CD4-positive, alpha-beta memory T cell (primary cell): ENCODE data around the gene FLT3LG. TPM values are rescaled to one million over a fixed set of nuclear protein-coding genes. Genes with fewer than 3 reads are reported as not detected.

Experiments used
- CTCF ChIA-PET: fragments of 350-600 bp; sonication (Branson Sonifier 250); formaldehyde crosslinking; loops from one replicate; lab custom pipeline; 2021; ENCODE audit warnings: inconsistent platforms; ENCODE audit not compliant: partially characterized antibody; lab: Charles Lee
- POLR2A ChIA-PET: fragments of 350-600 bp; sonication (Branson Sonifier 250); formaldehyde crosslinking; loops from one replicate; lab custom pipeline; 2021; ENCODE audit not compliant: partially characterized antibody; lab: Charles Lee
- DNase-seq, 5 donors: peaks; one replicate each; pipeline versions ENCODE4 v3.0.0 to v3.0.0-alpha.2; 2020 to 2022; ENCODE audit warnings: mixed read lengths in 1 of 5
- H3K27ac ChIP-seq: one replicate; pipeline ENCODE4 v1.7.0; 2013; ENCODE audit warnings: low read depth, low read length
- H3K27me3 ChIP-seq: 2 replicates; pipeline ENCODE4 v1.7.0; 2013; ENCODE audit warnings: mild to moderate bottlenecking, low read length, moderate library complexity; ENCODE audit not compliant: insufficient read depth
- H3K36me3 ChIP-seq: 2 replicates; pipeline ENCODE4 v1.7.0; 2013; ENCODE audit warnings: mild to moderate bottlenecking, low read length, moderate library complexity; ENCODE audit not compliant: insufficient read depth
- H3K4me1 ChIP-seq: 2 replicates; pipeline ENCODE4 v1.7.0; 2013; ENCODE audit warnings: mild to moderate bottlenecking, low read length, moderate library complexity; ENCODE audit not compliant: insufficient read depth
- H3K4me3 ChIP-seq, 2 donors: one replicate each; pipeline ENCODE4 v1.7.0; 2013; ENCODE audit warnings: low read length in 2 of 2, mild to moderate bottlenecking in 1 of 2
- H3K9me3 ChIP-seq, 2 donors: one replicate each; pipeline ENCODE4 v1.7.0; 2013; ENCODE audit warnings: low read length in 2 of 2, control low read depth in 1 of 2; ENCODE audit not compliant: control insufficient read depth in 1 of 2
- H3K27ac Mint-ChIP-seq, 7 donors: one replicate each; pipeline ENCODE4 v1.8.0; 2020 to 2021; ENCODE audit warnings: mixed read lengths in 7 of 7, mild to moderate bottlenecking in 6 of 7, inconsistent platforms in 3 of 7, moderate library complexity in 3 of 7
- H3K27me3 Mint-ChIP-seq, 2 donors: one replicate each; pipeline ENCODE4 v1.8.0; 2020 to 2021; ENCODE audit warnings: mixed read lengths in 2 of 2
- H3K36me3 Mint-ChIP-seq, 2 donors: one replicate each; pipeline ENCODE4 v1.8.0; 2020 to 2021; ENCODE audit warnings: mixed read lengths in 2 of 2, inconsistent platforms in 1 of 2, mild to moderate bottlenecking in 1 of 2
- H3K4me1 Mint-ChIP-seq, 4 donors: one replicate each; pipeline ENCODE4 v1.8.0; 2020 to 2021; ENCODE audit warnings: mixed read lengths in 4 of 4, mild to moderate bottlenecking in 1 of 4
- H3K4me3 Mint-ChIP-seq, 8 donors: one replicate each; pipeline ENCODE4 v1.8.0; 2020 to 2021; ENCODE audit warnings: mixed read lengths in 8 of 8, mild to moderate bottlenecking in 7 of 8, moderate library complexity in 6 of 8, inconsistent platforms in 3 of 8
- H3K9me3 Mint-ChIP-seq, 8 donors: one replicate each; pipeline ENCODE4 v1.8.0; 2020 to 2021; ENCODE audit warnings: mixed read lengths in 8 of 8, mild to moderate bottlenecking in 5 of 8, inconsistent platforms in 3 of 8, moderate library complexity in 1 of 8
- intact Hi-C: fragments of 100-400 bp; cut with micrococcal nuclease; formaldehyde crosslinking; loops from one replicate; pipeline ENCODE4 v1.15.1; 2023
- polyA plus RNA-seq, 2 donors: library from polyadenylated mRNA; unstranded; fragments of 300-500 nt; fragmentation: Illumina TruSeq; gene quantifications; one replicate each; pipeline ENCODE4 v1.2.3, GENCODE V29; 2021
- total RNA-seq, 2 experiments: library from RNA; stranded (reverse); gene quantifications; one replicate each; pipeline ENCODE4 v1.2.3, GENCODE V29; 2021

FLT3LG gene
- total and polyA plus RNA-seq, 4 experiments from 2014 or later: 114 to 252 (median 130) TPM

- H3K36me3 ChIP-seq: no peaks in the 10 kb centered on the region
- ChIA-PET POLR2A (interaction anchor here (0.6 to 2.2 kb wide), 9 partner anchors 10 to 67 kb away, joined by 3 to 8 read pairs (median 6); partner anchors contain the start of genes RCN3 and RPL13A), CTCF (interaction anchor here (1.1 to 3.3 kb wide), 5 partner anchors 8 to 62 kb away, joined by 3 to 26 read pairs (median 12); partner anchors contain the start of gene RCN3)
- Mint-ChIP-seq H3K27me3 (no peaks in the 10 kb centered on the region), H3K4me3 (peak overlapping the region; percentile 82 to 94 (median 88)), H3K36me3 (no peaks in the 10 kb centered on the region), H3K4me1 (peaks cover 14 to 42% (median 25%) of the 10 kb centered on the region in 4 donors), H3K27ac (peak overlapping the region in 6 of 7 donors; percentile 21 to 97 (median 88)), H3K9me3 (no peaks in the 10 kb centered on the region)
- H3K4me1 ChIP-seq: peaks cover 32% of the 10 kb centered on the region
- H3K4me3 ChIP-seq: peak overlapping the region; percentile 6 to 51
- H3K27ac ChIP-seq: peak overlapping the region; percentile 55
- H3K9me3 ChIP-seq: no peaks in the 10 kb centered on the region
- intact Hi-C loops: no loop called here
- no peaks in the 10 kb centered on the region for H3K27me3 ChIP-seq
- no peak for DNase-seq
Observed at GRCh38 chr19:49512970-49513745, 39.1 kb downstream of the FLT3LG start.

GRCh38 chr19:49513746-49514118, 39.7 kb downstream of the FLT3LG start:
- H3K4me3 Mint-ChIP-seq: peak overlapping the region; percentile 82 to 94 (median 88)
- no peaks in the 10 kb centered on the region for H3K36me3 Mint-ChIP-seq
- H3K27ac ChIP-seq: peak overlapping the region; percentile 55
- H3K9me3 Mint-ChIP-seq: no peaks in the 10 kb centered on the region
- peak overlapping the region; percentile 6 to 51 for H3K4me3 ChIP-seq
- H3K27me3 ChIP-seq: no peaks in the 10 kb centered on the region
- peaks cover 32% of the 10 kb centered on the region for H3K4me1 ChIP-seq
- POLR2A ChIA-PET: interaction anchor here (0.7 to 2.2 kb wide), 8 partner anchors 10 to 66 kb away, joined by 3 to 8 read pairs (median 6); partner anchors contain the start of gene RCN3
- H3K9me3 ChIP-seq: no peaks in the 10 kb centered on the region
- no peaks in the 10 kb centered on the region for H3K36me3 ChIP-seq
- CTCF ChIA-PET: interaction anchor here (0.8 to 3.3 kb wide), 7 partner anchors 9 to 160 kb away, joined by 3 to 26 read pairs (median 5); partner anchors contain the start of gene RCN3
- H3K4me1 Mint-ChIP-seq: peaks cover 14 to 41% (median 25%) of the 10 kb centered on the region in 4 donors
- H3K27ac Mint-ChIP-seq: peak overlapping the region in 6 of 7 donors; percentile 21 to 97 (median 88)
- H3K27me3 Mint-ChIP-seq: no peaks in the 10 kb centered on the region
- intact Hi-C loops: no loop called here
- no peak for DNase-seq

DNA sequence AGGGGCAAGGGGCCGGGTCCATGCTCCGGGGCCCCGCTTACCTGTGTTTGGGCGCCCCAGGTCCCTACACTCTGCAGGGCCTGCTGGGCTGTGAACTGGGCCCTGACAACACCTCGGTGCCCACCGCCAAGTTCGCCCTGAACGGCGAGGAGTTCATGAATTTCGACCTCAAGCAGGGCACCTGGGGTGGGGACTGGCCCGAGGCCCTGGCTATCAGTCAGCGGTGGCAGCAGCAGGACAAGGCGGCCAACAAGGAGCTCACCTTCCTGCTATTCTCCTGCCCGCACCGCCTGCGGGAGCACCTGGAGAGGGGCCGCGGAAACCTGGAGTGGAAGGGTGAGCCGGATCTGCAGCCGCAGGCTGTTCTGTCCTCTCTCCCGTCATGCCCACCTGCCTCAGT, 40.1 kb downstream of the FLT3LG start:
- ChIA-PET CTCF (interaction anchor here (0.5 to 3.3 kb wide), 8 partner anchors 9 to 159 kb away, joined by 3 to 26 read pairs (median 5); partner anchors contain the start of gene RCN3), POLR2A (interaction anchor here (0.6 to 2.2 kb wide), 9 partner anchors 11 to 66 kb away, joined by 3 to 8 read pairs (median 6); partner anchors contain the start of gene RCN3)
- Mint-ChIP-seq H3K36me3 (no peaks in the 10 kb centered on the region), H3K27me3 (no peaks in the 10 kb centered on the region), H3K4me1 (peaks cover 14 to 41% (median 25%) of the 10 kb centered on the region in 4 donors), H3K27ac (peak overlapping the region in 1 of 7 donors; percentile 51), H3K4me3 (peak overlapping the region in 7 of 8 donors; percentile 82 to 94 (median 88)), H3K9me3 (no peaks in the 10 kb centered on the region)
- DNase-seq: no peak
- Histone ChIP-seq H3K4me3 (no peak overlapping the region), H3K4me1 (peaks cover 32% of the 10 kb centered on the region), H3K27ac (no peak overlapping the region), H3K27me3 (no peaks in the 10 kb centered on the region), H3K36me3 (no peaks in the 10 kb centered on the region), H3K9me3 (no peaks in the 10 kb centered on the region)
- intact Hi-C loops: no loop called here

DNA sequence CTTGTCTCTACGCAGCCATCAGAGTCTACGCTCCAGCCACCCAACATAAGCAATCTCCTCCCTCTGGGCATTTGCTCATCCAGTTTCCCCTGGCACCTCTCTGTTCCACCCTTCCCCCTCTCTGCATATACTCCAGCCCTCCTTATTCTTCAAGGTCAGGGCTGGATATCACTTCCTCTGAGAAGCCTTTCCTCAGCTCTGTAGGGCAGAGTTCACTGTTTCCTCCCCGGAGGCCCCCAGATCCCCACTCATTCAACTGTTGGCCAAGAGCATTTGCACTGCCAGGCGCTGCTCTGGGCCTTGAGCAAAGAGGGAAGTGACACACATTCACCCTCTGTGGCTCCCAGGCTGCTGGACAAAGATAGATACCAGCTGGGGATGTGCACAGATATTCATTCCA, 41.8 kb downstream of the FLT3LG start:
- H3K9me3 ChIP-seq: no peaks in the 10 kb centered on the region
- no peaks in the 10 kb centered on the region for H3K27me3 Mint-ChIP-seq
- no peak overlapping the region for H3K4me3 ChIP-seq
- H3K36me3 ChIP-seq: no peaks in the 10 kb centered on the region
- H3K4me1 ChIP-seq: peaks cover 32% of the 10 kb centered on the region
- no peak for DNase-seq
- no peaks in the 10 kb centered on the region for H3K9me3 Mint-ChIP-seq
- peaks cover 13 to 41% (median 25%) of the 10 kb centered on the region in 4 donors for H3K4me1 Mint-ChIP-seq
- CTCF ChIA-PET: interaction anchor here (1.2 to 3.3 kb wide), 6 partner anchors 11 to 59 kb away, joined by 3 to 22 read pairs (median 4); no protein-coding TSS in a partner anchor
- H3K27ac Mint-ChIP-seq: peak overlapping the region in 3 of 7 donors; percentile 1 to 66 (median 64)
- peak overlapping the region in 7 of 8 donors; percentile 19 to 53 (median 30) for H3K4me3 Mint-ChIP-seq
- H3K27ac ChIP-seq: no peak overlapping the region
- intact Hi-C loops: no loop called here
- no peaks in the 10 kb centered on the region for H3K27me3 ChIP-seq
- POLR2A ChIA-PET: interaction anchor here (1.4 kb wide), 1 partner anchor 31 kb away, joined by 4 read pairs; no protein-coding TSS in a partner anchor
- H3K36me3 Mint-ChIP-seq: peaks cover 0 to 4% of the 10 kb centered on the region in 2 donors

DNA sequence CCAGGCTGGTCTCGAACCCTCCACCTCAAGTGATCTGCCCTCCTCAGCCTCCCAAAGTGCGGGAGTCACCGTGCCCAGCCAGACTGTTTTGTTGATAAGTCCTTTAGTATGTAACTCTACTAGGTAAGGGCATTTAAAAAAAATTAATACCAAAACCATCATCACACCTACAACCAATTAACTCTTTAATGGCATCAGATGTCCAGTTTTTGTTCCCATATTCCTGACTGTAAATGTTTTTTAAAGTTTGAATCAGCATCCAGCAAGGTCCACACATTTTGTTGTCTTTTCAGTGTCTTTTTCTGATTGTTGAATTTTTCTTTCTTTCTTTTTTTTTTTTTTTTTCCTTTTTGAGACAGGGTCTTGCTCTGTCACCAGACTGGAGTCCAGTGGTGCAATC, 44.0 kb downstream of the FLT3LG start:
- H3K36me3 ChIP-seq: no peaks in the 10 kb centered on the region
- H3K4me3 ChIP-seq: no peak overlapping the region
- peak overlapping the region in 1 of 8 donors; percentile 16 for H3K4me3 Mint-ChIP-seq
- H3K27ac ChIP-seq: no peak overlapping the region
- peaks cover 0 to 4% of the 10 kb centered on the region in 2 donors for H3K36me3 Mint-ChIP-seq
- H3K4me1 Mint-ChIP-seq: peaks cover 3 to 25% (median 11%) of the 10 kb centered on the region in 4 donors
- no peaks in the 10 kb centered on the region for H3K27me3 ChIP-seq
- H3K27me3 Mint-ChIP-seq: no peaks in the 10 kb centered on the region
- no peak for DNase-seq
- H3K27ac Mint-ChIP-seq: peak overlapping the region in 1 of 7 donors; percentile 87
- no peaks in the 10 kb centered on the region for H3K9me3 Mint-ChIP-seq
- peaks cover 14% of the 10 kb centered on the region for H3K4me1 ChIP-seq
- no peaks in the 10 kb centered on the region for H3K9me3 ChIP-seq
- POLR2A ChIA-PET: no interaction called here
- CTCF ChIA-PET: interaction anchor here (0.9 kb wide), 1 partner anchor 21 kb away, joined by 3 read pairs; no protein-coding TSS in a partner anchor
- intact Hi-C loops: no loop called here

DNA sequence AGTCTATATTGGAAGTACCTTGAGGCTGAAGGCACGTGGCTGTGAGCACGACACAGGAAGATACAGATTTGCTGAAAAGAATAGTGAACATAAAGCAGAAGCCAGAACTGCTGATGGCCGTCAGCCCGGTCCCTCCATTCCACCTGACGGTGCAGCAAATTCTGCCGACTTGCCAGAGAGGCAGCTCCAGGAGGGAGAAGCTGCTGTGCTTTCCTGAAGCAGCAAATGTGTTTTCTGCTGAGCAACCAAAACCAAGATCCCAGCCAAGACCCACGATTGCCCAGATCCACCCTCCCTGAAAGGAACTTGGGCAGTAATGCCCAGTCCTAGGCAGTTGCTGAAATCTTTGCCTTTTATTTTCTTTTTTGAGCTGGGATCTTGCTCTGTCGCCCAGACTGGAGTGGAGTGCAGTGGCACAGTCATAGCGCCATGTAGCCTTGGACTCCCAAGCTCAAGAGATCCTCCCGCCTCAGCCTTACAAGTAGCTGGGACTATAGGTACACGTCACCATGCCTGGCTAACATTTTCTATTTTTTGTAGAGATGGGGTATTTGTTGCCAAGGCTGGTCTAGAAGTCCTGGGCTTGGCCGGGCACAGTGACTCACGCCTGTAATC, 46.8 kb downstream of the FLT3LG start:
- POLR2A ChIA-PET: interaction anchor here (0.8 to 1.1 kb wide), 2 partner anchors 9 to 11 kb away, joined by 3 to 4 read pairs; no protein-coding TSS in a partner anchor
- no peak overlapping the region for H3K4me3 Mint-ChIP-seq
- H3K27ac Mint-ChIP-seq: no peak overlapping the region

More for the DNA sequence above, 46.8 kb downstream of the FLT3LG start:
- CTCF ChIA-PET: interaction anchor here (1.2 to 2.1 kb wide), 4 partner anchors 9 to 50 kb away, joined by 5 to 8 read pairs (median 6); no protein-coding TSS in a partner anchor
- Histone ChIP-seq H3K27ac (no peak overlapping the region), H3K4me1 (no peaks in the 10 kb centered on the region), H3K36me3 (no peaks in the 10 kb centered on the region), H3K4me3 (no peak overlapping the region), H3K27me3 (no peaks in the 10 kb centered on the region), H3K9me3 (no peaks in the 10 kb centered on the region)
- Mint-ChIP-seq H3K27me3 (no peaks in the 10 kb centered on the region), H3K36me3 (peaks cover 0 to 4% of the 10 kb centered on the region in 2 donors), H3K9me3 (no peaks in the 10 kb centered on the region), H3K4me1 (peaks cover 0 to 6% (median 3%) of the 10 kb centered on the region in 4 donors)
- intact Hi-C loops: no loop called here
- no peak for DNase-seq
